HCT116 (cell line): ENCODE results near the gene TAS1R2. TPM values are rescaled to one million over a fixed set of nuclear protein-coding genes. Genes with fewer than 3 reads are reported as not detected.

Experiments used
- ATAC-seq: fragments of 200-7000 bp; cut with Tn5 transposase; 2 replicates; pipeline ENCODE4 v1.9.1; 2020; ENCODE audit warnings: mild to moderate bottlenecking, moderate library complexity
- BruUV-seq: library from RNA; stranded (reverse); fragments of 400-500 nt; replicated peaks from 2 replicates; lab custom pipeline; 2021; lab: Mats Ljungman, UMichigan
- CTCF ChIA-PET: fragments of 300-600 bp; sonication (Branson Sonifier 250); formaldehyde crosslinking; loops from one replicate; lab custom pipeline; 2021; ENCODE audit warnings: antibody characterized with exemption; lab: Charles Lee
- POLR2A ChIA-PET: fragments of 300-600, 350-600 bp; sonication (Branson Sonifier 250); formaldehyde crosslinking; loops from one replicate; lab custom pipeline; 2021; ENCODE audit warnings: antibody characterized with exemption; lab: Charles Lee
- RAD21 ChIA-PET, 2 experiments: fragments of 300-600 bp; sonication (Branson Sonifier 250); formaldehyde crosslinking; loops; one replicate each; lab custom pipeline; 2023; ENCODE audit warnings: low total read pairs in 2 of 2; ENCODE audit not compliant: uncharacterized antibody in 2 of 2, unreplicated experiment in 2 of 2, low non-redundant PET in 1 of 2; lab: Charles Lee
- DNase-seq: peaks from one replicate; pipeline ENCODE4 v3.0.0-alpha.2; 2010; ENCODE audit warnings: low read depth, low spot score
- H2AFZ ChIP-seq: fragments of 200-600 bp; shearing (Covaris generic), sonication (generic); 2 replicates; pipeline ENCODE4 v1.6.1; 2017; ENCODE audit warnings: low read depth, mixed run types, mixed read lengths, antibody characterized with exemption, low read length; ENCODE audit not compliant: poor library complexity, severe bottlenecking
- H3K27ac ChIP-seq: 2 replicates; pipeline ENCODE4 v1.5.1; 2012; ENCODE audit warnings: low read depth, low read length
- H3K27me3 ChIP-seq: fragments of 200-600 bp; sonication (generic); 2 replicates; pipeline ENCODE4 v1.6.1; 2016; ENCODE audit warnings: mixed run types, low read length, mixed read lengths; ENCODE audit not compliant: insufficient read depth
- H3K36me3 ChIP-seq, 2 experiments: fragments of 200-500 bp in 1 of 2; fragments of 200-600 bp in 1 of 2; sonication (Bioruptor generic) in 1 of 2; sonication (generic) in 1 of 2; 2 replicates each; pipeline versions ENCODE4 v1.5.1 to v1.6.1; 2014 to 2016; ENCODE audit warnings: low read length in 2 of 2, inconsistent platforms in 1 of 2, mixed read lengths in 1 of 2, mixed run types in 1 of 2; ENCODE audit not compliant: insufficient read depth in 2 of 2, control insufficient read depth in 1 of 2
- H3K4me1 ChIP-seq, 2 experiments: fragments of 200-600 bp in 1 of 2; sonication (generic) in 1 of 2; 2 replicates each; pipeline versions ENCODE4 v1.5.1 to v1.6.1; 2012 to 2017; ENCODE audit warnings: low read length in 2 of 2, inconsistent platforms in 1 of 2, mild to moderate bottlenecking in 1 of 2, mixed read lengths in 1 of 2, mixed run types in 1 of 2, moderate library complexity in 1 of 2; ENCODE audit not compliant: insufficient read depth in 2 of 2, control insufficient read depth in 1 of 2
- H3K4me2 ChIP-seq: fragments of 200-600 bp; sonication (generic); 2 replicates; pipeline ENCODE4 v1.6.1; 2017; ENCODE audit warnings: mixed run types, low read length, mixed read lengths
- H3K4me3 ChIP-seq, 2 experiments: fragments of 200-600 bp in 1 of 2; sonication (generic) in 1 of 2; replicated peaks in 1 of 2; 2 replicates each; pipeline ENCODE4 v1.5.1; 2011 to 2016; ENCODE audit warnings: low read length in 2 of 2, control low read depth in 1 of 2, low read depth in 1 of 2, mild to moderate bottlenecking in 1 of 2, mixed read lengths in 1 of 2, mixed run types in 1 of 2
- H3K79me2 ChIP-seq: fragments of 200-600 bp; sonication (generic); 2 replicates; pipeline ENCODE4 v1.6.1; 2017; ENCODE audit warnings: mild to moderate bottlenecking, mixed run types, low read length, moderate library complexity, mixed read lengths; ENCODE audit not compliant: insufficient read depth
- H3K9ac ChIP-seq: fragments of 200-600 bp; sonication (generic); 2 replicates; pipeline ENCODE4 v1.6.1; 2016; ENCODE audit warnings: low read length, mixed read lengths
- H3K9me2 ChIP-seq: fragments of 200-600 bp; sonication (generic), shearing (Covaris generic); 2 replicates; pipeline ENCODE4 v1.6.1; 2017; ENCODE audit warnings: mixed run types, mild to moderate bottlenecking, moderate library complexity; ENCODE audit not compliant: insufficient read depth
- H3K9me3 ChIP-seq, 2 experiments: fragments of 200-500 bp in 1 of 2; fragments of 200-600 bp in 1 of 2; sonication (Bioruptor generic) in 1 of 2; sonication (generic) in 1 of 2; 2 replicates each; pipeline ENCODE4 v1.6.1; 2014 to 2017; ENCODE audit warnings: low read length in 2 of 2, mixed read lengths in 2 of 2, inconsistent platforms in 1 of 2, low read depth in 1 of 2, mild to moderate bottlenecking in 1 of 2, mixed run types in 1 of 2, moderate library complexity in 1 of 2; ENCODE audit not compliant: control insufficient read depth in 1 of 2, insufficient read depth in 1 of 2
- H4K20me1 ChIP-seq: fragments of 200-600 bp; sonication (generic), shearing (Covaris generic); 2 replicates; pipeline ENCODE4 v1.6.1; 2017; ENCODE audit warnings: mixed run types, mild to moderate bottlenecking, moderate library complexity; ENCODE audit not compliant: insufficient read depth
- CBX3 ChIP-seq: IDR thresholded peaks from 2 replicates; pipeline ENCODE4 v1.6.1; 2012; ENCODE audit warnings: low read depth
- CEBPB ChIP-seq: IDR thresholded peaks from 2 replicates; pipeline ENCODE4 v1.6.1; 2012; ENCODE audit warnings: low read depth
- EGR1 ChIP-seq: IDR thresholded peaks from 2 replicates; pipeline ENCODE4 v1.6.1; 2012; ENCODE audit warnings: low read depth
- ELF1 ChIP-seq: IDR thresholded peaks from 2 replicates; pipeline ENCODE4 v1.6.1; 2012; ENCODE audit warnings: low read depth, borderline replicate concordance
- EZH2 ChIP-seq: fragments of 200-600 bp; sonication (generic); IDR thresholded peaks from 2 replicates; pipeline ENCODE4 v1.6.1; 2017; ENCODE audit warnings: antibody characterized with exemption, mixed run types
- EZH2phosphoT487 ChIP-seq: fragments of 200-600 bp; IDR thresholded peaks from 2 replicates; pipeline ENCODE4 v1.6.1; 2018; ENCODE audit warnings: antibody characterized with exemption, borderline replicate concordance
- FOSL1 ChIP-seq: IDR thresholded peaks from 2 replicates; pipeline ENCODE4 v1.6.1; 2012; ENCODE audit warnings: low read depth
- JUND ChIP-seq: IDR thresholded peaks from 2 replicates; pipeline ENCODE4 v1.6.1; 2012
- POLR2A ChIP-seq: IDR thresholded peaks from 2 replicates; pipeline ENCODE4 v1.7.0; 2011; ENCODE audit warnings: borderline replicate concordance; ENCODE audit not compliant: insufficient read depth, insufficient read length; ENCODE audit errors: extremely low read depth
- POLR2AphosphoS5 ChIP-seq: IDR thresholded peaks from 2 replicates; pipeline ENCODE4 v1.6.1; 2011; ENCODE audit warnings: mild to moderate bottlenecking, low read depth, low read length, moderate library complexity
- RAD21 ChIP-seq: IDR thresholded peaks from 2 replicates; pipeline ENCODE4 v1.6.1; 2012; ENCODE audit warnings: low read depth, mild to moderate bottlenecking
- SIN3A ChIP-seq: IDR thresholded peaks from 2 replicates; pipeline ENCODE4 v1.6.1; 2012; ENCODE audit warnings: low read depth
- SP1 ChIP-seq: IDR thresholded peaks from 2 replicates; pipeline ENCODE4 v1.6.1; 2012; ENCODE audit warnings: low read depth
- SRF ChIP-seq: IDR thresholded peaks from 2 replicates; pipeline ENCODE4 v1.6.1; 2012; ENCODE audit warnings: low read depth
- TCF7L2 ChIP-seq: IDR thresholded peaks from 2 replicates; pipeline ENCODE4 v1.7.0; 2011; ENCODE audit warnings: borderline replicate concordance, inconsistent platforms; ENCODE audit not compliant: insufficient read depth, insufficient read length; ENCODE audit errors: extremely low read depth
- ZFX ChIP-seq: fragments of 450-650 bp; IDR thresholded peaks from 2 replicates; pipeline ENCODE4 v1.6.1; 2017
- ZNF274 ChIP-seq: fragments of 200-500 bp; sonication (Bioruptor generic); IDR thresholded peaks from 2 replicates; pipeline ENCODE4 v1.6.1; 2014; ENCODE audit warnings: mild to moderate bottlenecking, low read depth, low read length, inconsistent platforms
- intact Hi-C: fragments of 100-400 bp; cut with micrococcal nuclease; formaldehyde crosslinking; loops from 2 replicates; pipeline ENCODE4 v1.10.0; 2022
- total RNA-seq: library from RNA; stranded (reverse); gene quantifications from one replicate; pipeline ENCODE4 v1.2.1, GENCODE V29; 2021; ENCODE audit not compliant: unreplicated experiment
- TF ChIP-seq, protein P1 (sequence below), 3 experiments: fragments of 200-600 bp in 1 of 3; sonication (generic) in 1 of 3; IDR thresholded peaks in 2 of 3; conservative IDR thresholded peaks in 1 of 3; 2 replicates each; pipeline ENCODE4 v1.5.1; 2012 to 2017; ENCODE audit warnings: low read depth in 2 of 3, low read length in 2 of 3, antibody characterized with exemption in 1 of 3, borderline replicate concordance in 1 of 3, control low read depth in 1 of 3, mild to moderate bottlenecking in 1 of 3, mixed read lengths in 1 of 3, mixed run types in 1 of 3, moderate library complexity in 1 of 3; ENCODE audit not compliant: insufficient read depth in 1 of 3
- TF ChIP-seq, protein P2 (sequence below): IDR thresholded peaks from 2 replicates; pipeline ENCODE4 v1.6.1; 2012
- TF ChIP-seq, protein P3 (sequence below): IDR thresholded peaks from 2 replicates; pipeline ENCODE4 v1.6.1; 2012; ENCODE audit warnings: low read depth

The TAS1R2 gene
- total RNA-seq, 1 experiment from 2014 or later: not detected

DNA sequence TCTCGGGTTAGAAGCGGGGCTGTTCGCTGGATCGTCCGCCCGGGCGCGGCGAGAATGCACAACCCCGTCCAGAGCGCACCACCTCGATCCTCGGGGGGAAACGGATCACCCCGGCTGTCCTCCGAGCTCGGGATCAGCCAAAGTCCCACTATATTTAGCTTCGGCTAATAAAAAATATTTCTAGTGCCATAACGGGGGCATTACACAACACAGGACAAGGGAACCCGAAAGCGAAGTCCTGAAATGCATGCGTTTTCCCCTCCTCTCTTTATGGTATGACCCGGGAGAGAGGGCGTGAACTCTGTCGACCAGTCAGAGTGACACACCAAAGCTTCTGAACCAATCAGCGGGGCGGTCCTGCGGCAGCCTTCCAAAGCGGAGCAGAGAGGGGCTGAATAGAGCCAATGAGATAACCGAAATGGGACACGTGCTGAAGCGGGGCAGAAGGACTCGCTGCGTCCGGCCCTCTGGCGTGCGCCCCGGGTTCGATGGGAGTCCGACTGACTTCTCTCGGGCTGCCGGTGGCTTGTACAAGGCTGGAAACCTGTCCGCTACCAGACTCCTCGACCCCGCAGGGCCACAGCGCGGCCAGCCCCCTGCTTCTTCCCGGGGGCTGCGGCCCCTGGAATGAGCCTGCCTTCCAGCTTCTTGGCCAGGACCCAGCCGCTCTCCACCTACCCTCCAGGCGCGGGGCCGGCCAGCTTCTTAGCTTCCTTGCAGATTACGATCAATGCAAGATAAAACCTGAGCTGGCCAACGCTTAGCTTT is 43.2 kb upstream of the TAS1R2 start, which contains the start of gene ALDH4A1:
TSS of gene ALDH4A1 (minus strand) at position 33 of the 768 bp plus-strand sequence. CDS start at position 1, 32 bp downstream.
- Histone ChIP-seq H3K4me3 (peak within 1 kb of the TSS; percentile 69 to 81), H3K27me3 (no peaks in the 10 kb centered on the region), H3K4me1 (peaks cover 12 to 18% of the 10 kb centered on the region in 2 experiments), H2AFZ (peak within 1 kb of the TSS; percentile 79), H3K9ac (peak within 1 kb of the TSS; percentile 75), H4K20me1 (no peaks in the 10 kb centered on the region), H3K36me3 (no peaks in the 10 kb centered on the region), H3K4me2 (peak within 1 kb of the TSS; percentile 78), H3K9me2 (no peaks in the 10 kb centered on the region), H3K27ac (peak within 1 kb of the TSS; percentile 64), H3K79me2 (no peaks in the 10 kb centered on the region), H3K9me3 (no peaks in the 10 kb centered on the region)
- POLR2A ChIA-PET: interaction anchor here (0.9 kb wide), 3 partner anchors 9 to 70 kb away, joined by 3 to 4 read pairs (median 3); no protein-coding TSS in a partner anchor
- RAD21 ChIA-PET: interaction anchor here in 1 of 2 experiments (0.6 kb wide), 1 partner anchor 156 kb away, joined by 3 read pairs; no protein-coding TSS in a partner anchor
- no TSS peak for BruUV-seq
- DNase-seq: peak; percentile 98
- CTCF ChIA-PET: interaction anchor here (0.6 to 3.6 kb wide), 10 partner anchors 10 to 327 kb away, joined by 3 to 38 read pairs (median 4); no protein-coding TSS in a partner anchor
- intact Hi-C loops: loop anchor here (5.0 to 10.0 kb wide), 2 partner anchors 110 to 752 kb away; no protein-coding TSS in a partner anchor
- peak; percentile 97 for ATAC-seq
- peak; percentile 92 for TF ChIP-seq SP1
- TF ChIP-seq, protein P1, sequence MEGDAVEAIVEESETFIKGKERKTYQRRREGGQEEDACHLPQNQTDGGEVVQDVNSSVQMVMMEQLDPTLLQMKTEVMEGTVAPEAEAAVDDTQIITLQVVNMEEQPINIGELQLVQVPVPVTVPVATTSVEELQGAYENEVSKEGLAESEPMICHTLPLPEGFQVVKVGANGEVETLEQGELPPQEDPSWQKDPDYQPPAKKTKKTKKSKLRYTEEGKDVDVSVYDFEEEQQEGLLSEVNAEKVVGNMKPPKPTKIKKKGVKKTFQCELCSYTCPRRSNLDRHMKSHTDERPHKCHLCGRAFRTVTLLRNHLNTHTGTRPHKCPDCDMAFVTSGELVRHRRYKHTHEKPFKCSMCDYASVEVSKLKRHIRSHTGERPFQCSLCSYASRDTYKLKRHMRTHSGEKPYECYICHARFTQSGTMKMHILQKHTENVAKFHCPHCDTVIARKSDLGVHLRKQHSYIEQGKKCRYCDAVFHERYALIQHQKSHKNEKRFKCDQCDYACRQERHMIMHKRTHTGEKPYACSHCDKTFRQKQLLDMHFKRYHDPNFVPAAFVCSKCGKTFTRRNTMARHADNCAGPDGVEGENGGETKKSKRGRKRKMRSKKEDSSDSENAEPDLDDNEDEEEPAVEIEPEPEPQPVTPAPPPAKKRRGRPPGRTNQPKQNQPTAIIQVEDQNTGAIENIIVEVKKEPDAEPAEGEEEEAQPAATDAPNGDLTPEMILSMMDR (IDR thresholded peaks at IDR 0.05 in 2 of 3, conservative IDR thresholded peaks at IDR 0.05 in 1 of 3; ENCODE audit: borderline replicate concordance in 1 of 3, insufficient read depth in 1 of 3, low read depth in 2 of 3, low read length in 2 of 3): no peak
- no peak for TF ChIP-seq SRF
- no peak for TF ChIP-seq FOSL1
- no peak for TF ChIP-seq ELF1
- peak; percentile 52 for TF ChIP-seq POLR2AphosphoS5
- no peak for TF ChIP-seq SIN3A
- no peak for TF ChIP-seq RAD21
- no peak for TF ChIP-seq EZH2phosphoT487
- peak; percentile 61 for TF ChIP-seq TCF7L2
- no peak for TF ChIP-seq ZNF274
- no peak for TF ChIP-seq ZFX
- TF ChIP-seq, protein P2, sequence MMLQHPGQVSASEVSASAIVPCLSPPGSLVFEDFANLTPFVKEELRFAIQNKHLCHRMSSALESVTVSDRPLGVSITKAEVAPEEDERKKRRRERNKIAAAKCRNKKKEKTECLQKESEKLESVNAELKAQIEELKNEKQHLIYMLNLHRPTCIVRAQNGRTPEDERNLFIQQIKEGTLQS: no peak
- peak; percentile 57 for TF ChIP-seq POLR2A
- no peak for TF ChIP-seq EZH2
- TF ChIP-seq JUND: peak; percentile 75
- TF ChIP-seq EGR1: no peak
- TF ChIP-seq CBX3: no peak
- TF ChIP-seq, protein P3, sequence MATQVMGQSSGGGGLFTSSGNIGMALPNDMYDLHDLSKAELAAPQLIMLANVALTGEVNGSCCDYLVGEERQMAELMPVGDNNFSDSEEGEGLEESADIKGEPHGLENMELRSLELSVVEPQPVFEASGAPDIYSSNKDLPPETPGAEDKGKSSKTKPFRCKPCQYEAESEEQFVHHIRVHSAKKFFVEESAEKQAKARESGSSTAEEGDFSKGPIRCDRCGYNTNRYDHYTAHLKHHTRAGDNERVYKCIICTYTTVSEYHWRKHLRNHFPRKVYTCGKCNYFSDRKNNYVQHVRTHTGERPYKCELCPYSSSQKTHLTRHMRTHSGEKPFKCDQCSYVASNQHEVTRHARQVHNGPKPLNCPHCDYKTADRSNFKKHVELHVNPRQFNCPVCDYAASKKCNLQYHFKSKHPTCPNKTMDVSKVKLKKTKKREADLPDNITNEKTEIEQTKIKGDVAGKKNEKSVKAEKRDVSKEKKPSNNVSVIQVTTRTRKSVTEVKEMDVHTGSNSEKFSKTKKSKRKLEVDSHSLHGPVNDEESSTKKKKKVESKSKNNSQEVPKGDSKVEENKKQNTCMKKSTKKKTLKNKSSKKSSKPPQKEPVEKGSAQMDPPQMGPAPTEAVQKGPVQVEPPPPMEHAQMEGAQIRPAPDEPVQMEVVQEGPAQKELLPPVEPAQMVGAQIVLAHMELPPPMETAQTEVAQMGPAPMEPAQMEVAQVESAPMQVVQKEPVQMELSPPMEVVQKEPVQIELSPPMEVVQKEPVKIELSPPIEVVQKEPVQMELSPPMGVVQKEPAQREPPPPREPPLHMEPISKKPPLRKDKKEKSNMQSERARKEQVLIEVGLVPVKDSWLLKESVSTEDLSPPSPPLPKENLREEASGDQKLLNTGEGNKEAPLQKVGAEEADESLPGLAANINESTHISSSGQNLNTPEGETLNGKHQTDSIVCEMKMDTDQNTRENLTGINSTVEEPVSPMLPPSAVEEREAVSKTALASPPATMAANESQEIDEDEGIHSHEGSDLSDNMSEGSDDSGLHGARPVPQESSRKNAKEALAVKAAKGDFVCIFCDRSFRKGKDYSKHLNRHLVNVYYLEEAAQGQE: no peak
- TF ChIP-seq CEBPB: no peak
